K562 (cell line): ENCODE measurements around the gene CD69. TPM values are rescaled to one million over a fixed set of nuclear protein-coding genes. Genes with fewer than 3 reads are reported as not detected.

Source experiments
- ATAC-seq: fragments of 200-7000 bp; cut with Tn5 transposase; 3 replicates; pipeline ENCODE4 v1.9.1; 2020; ENCODE audit warnings: moderate library complexity
- BruUV-seq: library from RNA; stranded (reverse); fragments of 400-500 nt; replicated peaks from 2 replicates; lab custom pipeline; 2021; lab: Mats Ljungman, UMichigan
- CTCF ChIA-PET: fragments of 300-600 bp; formaldehyde crosslinking; extraction: SDS; loops from one replicate; lab custom pipeline; 2021; ENCODE audit warnings: low intra/inter-chr PET ratio; lab: Yijun Ruan, JAX
- POLR2A ChIA-PET: fragments of 300-600, 350-650 bp; sonication (Branson Sonifier 250); formaldehyde crosslinking; extraction: SDS; loops from one replicate; lab custom pipeline; 2021; ENCODE audit warnings: antibody characterized with exemption, inconsistent platforms; lab: Yijun Ruan, JAX
- DNase-seq, 4 experiments: peaks; one replicate each; pipeline versions ENCODE4 v3.0.0 to v3.0.0-alpha.2; 2011 to 2018; ENCODE audit warnings: low spot score in 3 of 4, mixed read lengths in 3 of 4; ENCODE audit errors: extremely low read depth in 1 of 4
- FAIRE-seq: peaks from 2 replicates; lab custom pipeline; 2011; peaks lifted over from hg19 to GRCh38; lab: Jason Lieb, UNC
- H2AFZ ChIP-seq: 2 replicates; pipeline ENCODE4 v1.6.0; 2011; ENCODE audit warnings: low read depth, low read length, control low read depth, inconsistent platforms
- H3K27ac ChIP-seq: fragments of 200-600 bp; 3 replicates; pipeline ENCODE4 v1.8.0; 2011; ENCODE audit warnings: low read depth, mild to moderate bottlenecking, control low read depth, inconsistent platforms, low read length, moderate library complexity, mixed read lengths; ENCODE audit errors: extremely low read depth
- H3K27me3 ChIP-seq, 2 experiments: fragments of 300-600 bp in 1 of 2; 2 replicates in 1 of 2; 3 replicates in 1 of 2; pipeline versions ENCODE4 v1.6.0 to v1.8.0; 2011; ENCODE audit warnings: inconsistent platforms in 2 of 2, low read length in 2 of 2, mild to moderate bottlenecking in 1 of 2, mixed read lengths in 1 of 2, moderate library complexity in 1 of 2; ENCODE audit not compliant: control insufficient read depth in 2 of 2, insufficient read depth in 2 of 2
- H3K36me3 ChIP-seq: fragments of 300-600 bp; 3 replicates; pipeline ENCODE4 v1.8.0; 2011; ENCODE audit warnings: mild to moderate bottlenecking, low read length, inconsistent platforms; ENCODE audit not compliant: control insufficient read depth, insufficient read depth
- H3K4me1 ChIP-seq, 2 experiments: fragments of 200-600 bp in 1 of 2; replicated peaks in 1 of 2; 2 replicates in 1 of 2; 3 replicates in 1 of 2; pipeline versions ENCODE4 v1.5.1 to v1.8.0; 2011; ENCODE audit warnings: inconsistent platforms in 2 of 2, low read length in 2 of 2, mild to moderate bottlenecking in 1 of 2, mixed read lengths in 1 of 2, moderate library complexity in 1 of 2; ENCODE audit not compliant: control insufficient read depth in 2 of 2, insufficient read depth in 2 of 2
- H3K4me2 ChIP-seq: 2 replicates; pipeline ENCODE4 v1.6.1; 2011; ENCODE audit warnings: low read length, control low read depth, inconsistent platforms, mixed read lengths; ENCODE audit not compliant: insufficient read depth
- H3K4me3 ChIP-seq: fragments of 200-600 bp; sonication (generic), shearing (Covaris generic); 2 replicates; pipeline ENCODE4 v1.5.1; 2016; ENCODE audit warnings: control low read depth, inconsistent platforms
- H3K79me2 ChIP-seq: fragments of 200-600 bp; 3 replicates; pipeline ENCODE4 v1.8.0; 2011; ENCODE audit warnings: low read length, inconsistent platforms; ENCODE audit not compliant: control insufficient read depth, insufficient read depth
- H3K9ac ChIP-seq, 2 experiments: 2 replicates each; pipeline versions ENCODE4 v1.6.0 to v1.6.1; 2011; ENCODE audit warnings: low read depth in 2 of 2, low read length in 2 of 2, control low read depth in 1 of 2, inconsistent platforms in 1 of 2, mild to moderate bottlenecking in 1 of 2, mixed read lengths in 1 of 2; ENCODE audit not compliant: insufficient read depth in 1 of 2
- H3K9me1 ChIP-seq: one replicate; pipeline ENCODE4 v1.6.0; 2011; ENCODE audit warnings: inconsistent platforms, mild to moderate bottlenecking, low read length, moderate library complexity; ENCODE audit not compliant: control insufficient read depth, insufficient read depth
- H3K9me3 ChIP-seq: replicated peaks from 2 replicates; pipeline ENCODE4 v1.5.1; 2011; ENCODE audit warnings: low read depth, low read length, inconsistent platforms; ENCODE audit not compliant: control insufficient read depth, insufficient read depth
- H4K20me1 ChIP-seq: replicated peaks from 2 replicates; pipeline ENCODE4 v1.6.1; 2011; ENCODE audit warnings: low read length, inconsistent platforms, mixed read lengths; ENCODE audit not compliant: control insufficient read depth, insufficient read depth
- ETV6 ChIP-seq, 3 experiments: fragments of 150-350 bp in 1 of 3; sonication (generic) in 1 of 3; formaldehyde crosslinking in 1 of 3; IDR thresholded peaks; 2 replicates each; pipeline versions ENCODE4 v1.6.1 to v1.8.0; 2014 to 2022; ENCODE audit warnings: borderline replicate concordance in 2 of 3, low read depth in 2 of 3, antibody characterized with exemption in 1 of 3, low read length in 1 of 3, mild to moderate bottlenecking in 1 of 3, missing genetic modification reagents in 1 of 3
- HCFC1 ChIP-seq: IDR thresholded peaks from 2 replicates; pipeline ENCODE4 v1.6.1; 2012; ENCODE audit warnings: low read depth, low read length, improper control_type of control experiment
- HLTF ChIP-seq: fragments of 450-650 bp; IDR thresholded peaks from 2 replicates; pipeline ENCODE4 v1.6.1; 2016
- IRF2 ChIP-seq: sonication (generic); formaldehyde crosslinking; IDR thresholded peaks from 2 replicates; pipeline ENCODE4 v1.8.1; 2022; ENCODE audit warnings: mild to moderate bottlenecking, missing genetic modification reagents
- KAT2B ChIP-seq: IDR thresholded peaks from one replicate; pipeline ENCODE4 v1.6.1; 2012; ENCODE audit warnings: low read depth, mild to moderate bottlenecking, control low read depth, inconsistent platforms, low read length, moderate library complexity
- LEF1 ChIP-seq: fragments of 450-650 bp; IDR thresholded peaks from 2 replicates; pipeline ENCODE4 v1.6.1; 2016; ENCODE audit warnings: mild to moderate bottlenecking
- OTX1 ChIP-seq: fragments of 450-650 bp; formaldehyde crosslinking; IDR thresholded peaks from 2 replicates; pipeline ENCODE4 v1.4.0; 2022; ENCODE audit warnings: mild to moderate bottlenecking
- POLR2AphosphoS5 ChIP-seq: IDR thresholded peaks from 2 replicates; pipeline ENCODE4 v1.6.1; 2011; ENCODE audit warnings: mild to moderate bottlenecking, low read depth, low read length, moderate library complexity; ENCODE audit not compliant: control insufficient read depth, insufficient read depth
- PRDM10 ChIP-seq: fragments of 450-650 bp; IDR thresholded peaks from 2 replicates; pipeline ENCODE4 v1.6.1; 2018; ENCODE audit not compliant: partially characterized antibody
- SOX6 ChIP-seq: fragments of 450-650 bp; IDR thresholded peaks from 2 replicates; pipeline ENCODE4 v1.6.1; 2014; ENCODE audit warnings: mild to moderate bottlenecking
- SREBF1 ChIP-seq: fragments of 150-350 bp; IDR thresholded peaks from 2 replicates; pipeline ENCODE4 v1.6.1; 2014; ENCODE audit warnings: antibody characterized with exemption, low read depth, low read length, borderline replicate concordance
- TARDBP ChIP-seq: fragments of 450-650 bp; IDR thresholded peaks from 2 replicates; pipeline ENCODE4 v1.6.1; 2016
- TCF7 ChIP-seq: sonication (generic); IDR thresholded peaks from 2 replicates; pipeline ENCODE4 v1.6.1; 2016; ENCODE audit warnings: antibody characterized with exemption, borderline replicate concordance
- TRIM28 ChIP-seq: fragments of 450-650 bp; IDR thresholded peaks from 2 replicates; pipeline ENCODE4 v1.6.1; 2017
- XRCC4 ChIP-seq: IDR thresholded peaks from one replicate; pipeline ENCODE4 v1.6.1; 2011; ENCODE audit not compliant: insufficient read depth, insufficient read length; ENCODE audit errors: extremely low read depth
- ZNF696 ChIP-seq: fragments of 250-450 bp; sonication (Bioruptor Pico); conservative IDR thresholded peaks from 2 replicates; pipeline ENCODE4 v1.4.0; 2020; ENCODE audit warnings: mild to moderate bottlenecking, moderate library complexity
- WGBS: fragments of 100-300 bp; shearing (Covaris generic); methylation state at CpG from one replicate; pipeline ENCODE4 v1.1.6; 2016; ENCODE audit warnings: low coverage, mixed read lengths; ENCODE audit not compliant: insufficient coverage; ENCODE audit errors: missing lambda C conversion rate; 5-methylcytosine and 5-hydroxymethylcytosine counted together
- in situ Hi-C: fragments of 300-500 bp; cut with MboI; formaldehyde crosslinking; loops from 4 replicates; pipeline ENCODE4 v1.15.0; 2018; ENCODE audit warnings: inconsistent platforms, mixed read lengths
- intact Hi-C: fragments of 100-400 bp; cut with micrococcal nuclease; formaldehyde crosslinking; loops from 2 replicates; pipeline ENCODE4 v1.14.2; 2022
- polyA plus RNA-seq, 8 experiments: library from polyadenylated mRNA; depleted of rRNA in 4 of 8; stranded (reverse) in 5 of 8; unstranded in 3 of 8; fragments of >200 nt; fragmentation: Nextera tagmentation in 2 of 8; fragmentation: Illumina TruSeq in 1 of 8; extraction: Ambion mirVana in 2 of 8; extraction: Trizol in 1 of 8; gene quantifications; 2 replicates each; pipeline versions ENCODE4 v1.2.1 to v1.2.3, GENCODE V29; 2011 to 2014; ENCODE audit warnings: inconsistent platforms in 1 of 8, missing spikeins in 1 of 8
- total RNA-seq, 7 experiments: library from RNA; depleted of rRNA in 6 of 7; stranded (reverse); fragments of >200 nt in 6 of 7; fragmentation: Illumina TruSeq in 2 of 7; extraction: Trizol in 2 of 7; gene quantifications; 2 replicates each; pipeline versions ENCODE4 v1.2.1 to v1.2.3, GENCODE V29; 2011 to 2021; ENCODE audit warnings: low replicate concordance in 1 of 7
- TF ChIP-seq, protein P1 (sequence below): fragments of 250-450 bp; sonication (Bioruptor Pico); IDR thresholded peaks from 2 replicates; pipeline ENCODE4 v1.8.0; 2022; ENCODE audit warnings: moderate library complexity, mild to moderate bottlenecking, inconsistent platforms

The CD69 gene
- total and polyA plus RNA-seq, 9 of the 15 experiments (the other 6 are each of a cell fraction or from before 2014, with no cell fraction given), result 11.7 to 243 (median 54.4) TPM

GRCh38 chr12:9794484-9795093, 33.9 kb upstream of the CD69 start (continued):
- TF ChIP-seq POLR2AphosphoS5, result no peak
- no peak for TF ChIP-seq OTX1
- TF ChIP-seq TCF7, result no peak
- no peak for TF ChIP-seq KAT2B
- 0 out of 2 replicates have a peak, but pooled peaks have one; percentile 6 for TF ChIP-seq LEF1
- no peak for TF ChIP-seq TARDBP
- TF ChIP-seq SOX6, result 0 out of 2 replicates have a peak, but pooled peaks have one; percentile 15
- TF ChIP-seq HCFC1, result no peak

- BruUV-seq, result no TSS peak
- Histone ChIP-seq H3K4me3 (no peak overlapping the region; the same call in 1 of the 2 replicates), H3K9ac (peak overlapping the region in 1 of 2 experiments; percentile 75; a peak in 2 of 4 replicates), H3K4me2 (peak overlapping the region; percentile 75; the same call in 1 of the 2 replicates), H4K20me1 (no peaks in the 10 kb centered on the region), H3K4me1 (peaks cover 0 to 17% of the 10 kb centered on the region in 2 experiments; a peak in 2 of 5 replicates), H3K79me2 (peaks cover 3% of the 10 kb centered on the region; the same call in 1 of the 3 replicates), H3K36me3 (no peaks in the 10 kb centered on the region), H3K27me3 (no peaks in the 10 kb centered on the region), H2AFZ (peak overlapping the region; percentile 92), H3K9me3 (no peaks in the 10 kb centered on the region; the same call in 1 of the 2 replicates), H3K9me1 (no peaks in the 10 kb centered on the region), H3K27ac (peak overlapping the region; percentile 80)
- POLR2A ChIA-PET, result no interaction called here
- CTCF ChIA-PET, result no interaction called here
- in situ Hi-C loops, result no loop called here
- WGBS, result 20% methylated on average over 8 of the region's 8 CpGs
- ATAC-seq (no peak), FAIRE-seq (peak; percentile 37), DNase-seq (peak in 1 of 4 experiments; percentile 18)
- intact Hi-C loops, result no loop called here
- TF ChIP-seq IRF2 (CRISPR knock-in tag) (no peak), ZNF696 (CRISPR knock-in tag) (no peak), XRCC4 (no peak), TRIM28 (no peak), SREBF1 (no peak), HLTF (no peak), ETV6 (IDR thresholded peaks at IDR 0.05; ENCODE audit: borderline replicate concordance in 1 of 2, low read depth in 2 of 2, low read length in 1 of 2) (peak in 1 of 2 experiments; percentile 72; a peak in 1 of 4 replicates), ETV6 (CRISPR knock-in tag; IDR thresholded peaks at IDR 0.05; ENCODE audit: borderline replicate concordance) (no peak), PRDM10 (no peak)
- TF ChIP-seq, protein P1, sequence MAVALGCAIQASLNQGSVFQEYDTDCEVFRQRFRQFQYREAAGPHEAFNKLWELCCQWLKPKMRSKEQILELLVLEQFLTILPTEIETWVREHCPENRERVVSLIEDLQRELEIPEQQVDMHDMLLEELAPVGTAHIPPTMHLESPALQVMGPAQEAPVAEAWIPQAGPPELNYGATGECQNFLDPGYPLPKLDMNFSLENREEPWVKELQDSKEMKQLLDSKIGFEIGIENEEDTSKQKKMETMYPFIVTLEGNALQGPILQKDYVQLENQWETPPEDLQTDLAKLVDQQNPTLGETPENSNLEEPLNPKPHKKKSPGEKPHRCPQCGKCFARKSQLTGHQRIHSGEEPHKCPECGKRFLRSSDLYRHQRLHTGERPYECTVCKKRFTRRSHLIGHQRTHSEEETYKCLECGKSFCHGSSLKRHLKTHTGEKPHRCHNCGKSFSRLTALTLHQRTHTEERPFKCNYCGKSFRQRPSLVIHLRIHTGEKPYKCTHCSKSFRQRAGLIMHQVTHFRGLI (CRISPR knock-in tag), result no peak
Measured at GRCh38 chr12:9793779-9794395, 33.2 kb upstream of the CD69 start.
